CD4-positive, alpha-beta T cell treated with Interleukin-4 for 4 hours (primary cell): ENCODE results near the gene PTPRB.
"Not testable (repeated sequence)": the region's sequence is repeated elsewhere in the genome, so short reads cannot be mapped to it uniquely, and the experiment has no call there.

ENCODE experiments used
- DNase-seq: peaks from one replicate; pipeline ENCODE4 v3.0.0-alpha.2; 2020

Gene PTPRB

DNA sequence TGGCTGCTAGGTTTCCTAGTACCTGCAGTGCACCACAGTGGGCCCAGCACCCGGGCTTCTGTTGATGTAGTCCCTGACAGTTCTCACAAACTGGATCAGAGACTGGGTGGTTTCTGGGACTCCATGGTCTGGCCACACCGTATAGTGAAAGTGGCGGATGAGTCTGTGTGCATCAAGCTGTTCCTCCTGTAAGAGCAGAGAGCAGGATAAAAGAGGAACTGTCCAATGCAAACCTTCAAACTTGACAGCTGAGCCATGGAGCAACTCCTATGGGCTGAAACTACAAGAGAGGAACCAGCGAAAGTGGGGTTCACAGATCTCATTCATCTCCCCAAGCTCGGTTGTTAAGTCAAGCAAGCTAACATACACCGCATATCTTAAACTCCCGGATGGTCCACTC lies 102.8 kb downstream of the PTPRB start:
- DNase-seq: no peak

DNA sequence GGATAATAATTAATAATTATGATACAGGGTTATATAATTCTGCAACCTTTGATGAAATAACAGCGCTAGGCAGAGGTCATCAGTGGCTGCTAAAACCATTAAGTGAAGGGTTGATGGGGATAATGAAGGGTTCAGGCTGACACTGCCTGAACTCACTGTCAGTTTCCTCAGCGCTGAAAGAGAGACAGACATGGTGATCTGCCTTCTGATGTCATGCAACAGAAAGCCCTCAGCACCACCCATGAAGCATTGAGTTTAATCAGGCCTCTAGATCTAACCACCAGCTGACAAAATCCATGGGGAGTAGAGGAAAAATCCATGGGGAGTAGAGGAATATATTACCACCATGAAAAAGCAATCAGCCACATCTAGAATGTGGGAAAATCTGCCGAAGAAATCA lies 107.6 kb downstream of the PTPRB start:
- no peak for DNase-seq

DNA sequence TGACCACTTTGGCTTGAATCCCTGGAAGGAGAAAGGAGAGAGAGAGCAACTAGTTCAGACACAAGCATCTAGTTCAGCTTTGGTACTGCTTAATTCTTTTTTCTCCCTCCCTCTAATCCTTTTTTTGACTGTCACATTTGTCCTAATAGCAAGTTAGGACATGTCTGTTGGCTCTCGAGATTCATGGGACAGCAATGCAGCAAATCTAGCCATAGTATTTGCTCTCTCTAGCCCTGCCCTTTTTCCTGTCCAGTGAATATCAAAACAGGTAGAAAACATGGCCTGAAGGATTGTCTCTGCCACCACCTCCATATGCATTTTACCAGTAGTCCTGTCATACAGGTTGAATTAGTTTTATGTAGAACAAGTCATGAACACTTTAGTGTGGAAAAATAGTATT lies 116.4 kb downstream of the PTPRB start:
- DNase-seq: no peak

DNA sequence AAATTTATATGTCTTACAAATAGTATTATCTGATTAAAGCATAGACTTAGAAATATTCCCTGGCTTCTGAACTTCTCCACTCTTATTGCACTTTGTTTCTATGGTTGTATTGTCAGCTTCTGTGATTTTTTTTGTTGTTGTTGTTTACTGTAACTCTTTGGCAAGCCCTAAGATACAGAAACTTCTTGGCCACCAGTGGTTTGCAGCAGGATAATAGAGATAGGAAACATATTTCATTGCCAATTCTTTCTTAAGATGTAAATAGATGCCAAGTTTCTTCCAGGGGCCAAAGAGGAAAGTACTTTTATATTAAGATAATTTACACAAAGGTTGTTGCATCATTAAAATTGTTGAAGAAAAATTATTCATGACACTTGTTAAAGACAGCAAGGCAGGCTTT lies 123.8 kb downstream of the PTPRB start:
- no peak for DNase-seq

DNA sequence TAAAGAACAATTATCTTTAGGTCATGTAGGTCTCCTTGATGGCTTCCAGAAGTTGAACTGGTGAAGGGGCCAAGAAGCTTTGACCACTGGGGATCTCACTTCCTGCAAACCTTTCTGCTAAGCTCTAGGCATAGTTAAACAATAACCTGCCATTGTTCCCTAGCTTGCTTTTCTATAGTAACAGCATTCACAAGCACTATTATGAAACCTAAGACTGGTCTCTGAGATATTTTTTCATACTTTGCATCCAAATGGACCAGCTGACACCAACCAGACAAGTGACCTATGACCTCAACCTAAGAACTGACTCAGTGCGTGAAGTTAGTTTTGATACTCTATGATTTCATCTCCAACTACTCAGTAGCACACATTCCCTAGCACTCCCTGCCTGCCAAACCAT lies 129.1 kb downstream of the PTPRB start:
- no peak for DNase-seq

DNA sequence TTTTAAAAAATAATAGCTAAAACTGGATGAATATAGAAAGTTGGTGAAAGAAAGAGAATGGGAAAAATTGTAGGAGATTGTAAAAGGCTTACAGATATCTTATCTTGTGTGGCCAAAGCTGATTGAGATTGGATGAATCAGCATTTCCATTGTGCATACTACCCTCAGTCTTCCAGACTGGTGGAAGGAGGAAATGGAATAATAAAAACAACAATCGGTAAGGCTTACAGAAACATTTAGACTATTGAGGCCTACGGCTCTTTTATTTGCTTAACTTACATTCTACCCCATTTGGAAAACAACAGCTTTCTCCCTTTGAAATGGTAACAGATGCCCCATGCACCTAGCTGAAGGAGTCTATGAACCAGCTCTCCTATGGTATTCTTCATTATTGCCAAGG lies 129.8 kb downstream of the PTPRB start:
- no peak for DNase-seq

DNA sequence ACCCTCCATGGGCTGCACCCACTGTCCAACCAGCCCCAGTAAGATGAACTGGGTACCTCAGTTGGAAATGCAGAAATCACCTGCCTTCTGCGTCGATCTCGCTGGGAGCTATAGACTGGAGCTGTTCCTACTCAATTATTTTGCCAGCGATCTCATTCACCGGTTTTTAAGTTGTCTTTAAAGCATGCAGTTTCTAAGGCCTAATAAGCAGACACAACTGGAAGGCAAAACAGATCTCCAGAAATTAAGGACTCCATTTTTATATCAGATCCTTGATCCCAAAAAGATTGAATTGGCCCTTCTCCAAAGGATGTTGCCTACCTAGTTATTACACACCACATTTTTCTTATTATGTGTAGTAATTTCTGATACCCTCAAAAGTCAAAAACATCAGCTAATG lies 139.7 kb downstream of the PTPRB start:
- DNase-seq: no peak

DNA sequence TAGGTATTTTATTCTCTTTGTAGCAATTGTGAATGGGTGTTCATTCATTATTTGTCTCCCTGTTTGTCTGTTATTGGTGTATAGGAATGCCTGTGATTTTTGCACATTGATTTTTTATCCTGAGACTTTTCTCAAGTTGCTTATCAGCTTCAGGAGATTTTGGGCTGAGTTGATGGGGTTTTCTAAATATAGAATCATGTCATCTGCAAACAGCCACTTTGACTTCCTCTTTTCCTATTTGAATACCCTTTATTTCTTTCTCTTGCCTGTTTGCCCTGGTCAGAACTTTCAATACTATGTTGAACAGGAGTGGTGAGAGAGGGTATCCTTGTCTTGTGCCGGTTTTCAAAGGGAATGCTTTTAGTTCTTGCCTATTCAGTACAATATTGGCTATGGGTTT lies 144.3 kb downstream of the PTPRB start:
- not testable (repeated sequence) for DNase-seq

DNA sequence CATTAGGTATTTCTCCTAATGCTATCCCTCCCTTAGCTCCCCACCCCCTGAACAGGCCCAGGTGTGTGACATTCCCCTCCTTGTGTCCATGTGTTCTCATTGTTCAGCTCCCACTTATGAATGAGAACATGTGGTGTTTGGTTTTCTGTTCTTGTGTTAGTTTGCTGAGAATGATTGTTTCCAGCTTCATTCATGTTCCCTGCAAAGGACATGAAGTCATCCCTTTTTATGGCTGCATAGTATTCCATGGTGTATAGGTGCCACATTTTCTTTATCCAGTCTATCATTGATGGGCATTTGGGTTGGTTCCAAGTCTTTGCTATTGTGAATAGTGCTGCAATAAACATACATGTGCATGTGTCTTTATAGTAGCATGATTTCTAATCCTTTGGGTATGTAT lies 146.3 kb downstream of the PTPRB start:
- DNase-seq: not testable (repeated sequence)

DNA sequence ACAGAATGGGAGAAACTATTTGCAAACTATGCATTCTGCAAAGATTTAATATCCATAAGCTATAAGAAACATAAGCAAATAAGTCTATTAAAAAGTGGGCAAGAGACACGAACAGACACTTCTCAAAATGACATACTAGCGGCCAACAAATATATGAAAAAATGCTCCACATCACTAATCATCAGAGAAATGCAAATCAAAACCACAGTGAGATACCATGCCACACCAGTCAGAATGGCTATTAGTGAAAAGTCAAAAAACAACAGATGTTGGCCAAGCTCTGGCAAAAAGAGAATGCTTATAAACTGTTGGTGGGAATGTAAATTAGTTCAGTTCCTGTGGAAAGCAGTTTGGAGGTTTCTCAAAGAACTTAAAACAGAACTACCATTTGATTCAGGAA lies 149.8 kb downstream of the PTPRB start:
- DNase-seq: no peak

DNA sequence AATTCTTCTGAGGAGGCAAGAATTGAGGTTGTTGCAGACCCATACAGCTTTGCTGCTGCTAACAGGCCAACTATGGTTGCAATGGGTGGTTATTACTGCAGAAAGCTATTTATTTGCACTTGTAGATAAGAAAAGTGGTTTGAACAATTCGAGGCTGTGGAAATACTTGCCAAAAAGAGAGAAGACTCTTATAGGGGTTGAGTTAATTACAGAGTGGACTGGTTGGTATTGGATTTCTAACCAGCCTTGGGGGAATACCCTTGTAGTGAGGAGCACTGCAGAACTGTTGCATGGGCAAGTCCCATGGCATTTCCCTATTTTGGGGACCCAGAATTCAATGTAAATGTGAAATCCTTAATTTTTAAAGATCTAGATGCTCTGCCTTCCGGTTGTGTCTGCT lies 150.6 kb downstream of the PTPRB start:
- DNase-seq: no peak

DNA sequence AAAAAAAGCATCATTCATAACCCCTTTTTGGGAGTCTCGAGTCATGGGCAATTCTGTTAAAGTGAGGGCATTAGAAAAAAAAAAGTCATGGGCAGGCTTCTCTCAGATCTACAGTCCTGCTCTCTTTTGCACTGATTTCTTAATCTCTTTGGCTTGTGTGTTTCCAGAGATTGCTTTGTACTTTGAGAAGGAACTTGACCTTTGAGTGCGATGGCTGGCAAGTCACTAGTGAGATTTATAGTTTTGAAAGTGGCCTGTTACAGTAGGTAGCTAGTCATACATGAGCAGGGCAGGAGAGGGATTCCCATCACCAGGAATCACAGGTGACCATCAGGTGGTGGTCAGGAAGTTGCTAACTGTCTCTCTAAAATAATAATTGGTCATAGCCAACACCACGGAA lies 151.5 kb downstream of the PTPRB start:
- DNase-seq: no peak

DNA sequence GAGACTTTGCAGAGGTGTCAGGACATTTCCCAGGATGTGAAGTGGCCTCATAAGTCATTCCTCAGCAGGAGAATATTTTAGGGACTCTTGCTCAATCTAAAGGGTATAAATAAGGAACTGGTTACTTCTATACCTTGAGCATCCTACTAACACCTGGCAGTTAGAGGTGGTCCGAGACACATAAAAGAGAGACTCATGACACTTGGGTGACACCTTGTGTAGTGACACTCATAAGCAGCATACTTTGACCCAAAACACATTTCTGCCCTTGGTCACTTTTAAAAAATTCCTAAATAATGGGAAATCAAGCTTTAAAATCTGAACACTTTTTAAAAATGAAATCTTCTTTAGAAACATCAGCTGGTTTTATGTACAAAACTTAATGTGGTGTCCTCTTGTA lies 152.8 kb downstream of the PTPRB start:
- DNase-seq: no peak

DNA sequence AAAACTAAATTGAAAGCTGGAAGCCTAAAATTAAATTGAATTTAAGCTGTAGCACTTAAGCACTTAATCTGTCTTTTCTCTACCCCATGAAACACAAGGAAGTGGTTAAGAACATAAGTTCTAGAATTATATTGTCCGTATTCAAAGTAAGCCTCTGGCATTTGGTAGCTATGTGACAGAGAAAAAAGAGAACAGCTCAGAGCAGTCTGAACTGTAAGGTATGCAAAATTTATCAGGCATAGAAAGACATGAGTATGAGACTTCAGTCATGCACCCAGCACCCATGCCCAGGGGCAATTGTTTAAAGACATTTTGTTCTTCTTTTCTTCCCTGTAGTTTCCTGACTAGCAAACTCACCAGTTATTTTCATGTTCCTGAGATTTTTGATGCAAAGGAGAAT lies 154.5 kb downstream of the PTPRB start:
- no peak for DNase-seq

DNA sequence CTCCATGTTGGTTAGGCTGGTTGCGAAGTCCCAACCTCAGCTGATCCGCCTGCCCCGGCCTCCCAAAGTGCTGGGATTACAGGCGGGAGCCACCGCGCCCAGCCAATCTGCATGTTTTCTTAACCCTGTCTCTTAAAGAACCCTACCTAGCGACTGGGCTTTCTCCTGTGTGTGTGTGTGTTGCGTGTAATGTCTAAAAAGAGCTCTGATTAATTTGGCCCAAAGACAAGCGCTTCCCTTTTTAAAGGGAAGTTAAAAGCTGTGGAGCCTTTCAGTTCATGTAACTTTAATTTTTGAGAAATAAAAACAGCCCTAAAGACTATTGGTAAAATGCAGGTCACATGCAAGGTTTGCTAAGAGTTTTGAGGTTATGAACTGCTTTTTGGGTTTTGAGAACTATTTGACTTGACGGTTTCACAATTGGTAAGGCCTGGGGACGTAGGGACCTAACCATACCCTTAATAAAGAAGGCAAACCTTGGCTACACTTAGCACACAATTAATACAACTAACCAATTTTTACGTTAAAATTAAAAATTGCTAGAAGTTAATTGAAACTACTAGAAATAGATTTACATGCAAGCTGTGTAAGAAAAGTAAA lies 167.9 kb downstream of the PTPRB start:
- DNase-seq: no peak

DNA sequence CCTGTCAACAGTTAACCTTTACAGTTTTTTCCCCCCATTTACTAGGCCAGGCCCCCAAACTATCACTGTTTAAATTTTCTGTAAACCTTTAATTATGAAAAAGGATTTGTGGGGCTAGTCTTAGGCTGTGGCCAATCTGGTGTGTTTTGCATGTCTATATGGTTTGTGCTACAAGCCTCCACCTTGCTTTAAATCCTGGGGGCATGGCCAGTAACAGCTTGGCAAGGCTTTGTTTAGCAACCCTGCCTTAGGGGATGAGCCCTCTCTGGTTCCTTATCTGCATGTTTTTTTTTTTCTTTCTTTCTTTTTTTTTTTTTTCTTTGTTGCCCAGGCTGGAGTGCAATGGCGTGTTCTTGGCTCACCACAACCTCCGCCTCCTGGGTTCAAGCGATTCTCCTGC lies 168.5 kb downstream of the PTPRB start:
- DNase-seq: no peak

DNA sequence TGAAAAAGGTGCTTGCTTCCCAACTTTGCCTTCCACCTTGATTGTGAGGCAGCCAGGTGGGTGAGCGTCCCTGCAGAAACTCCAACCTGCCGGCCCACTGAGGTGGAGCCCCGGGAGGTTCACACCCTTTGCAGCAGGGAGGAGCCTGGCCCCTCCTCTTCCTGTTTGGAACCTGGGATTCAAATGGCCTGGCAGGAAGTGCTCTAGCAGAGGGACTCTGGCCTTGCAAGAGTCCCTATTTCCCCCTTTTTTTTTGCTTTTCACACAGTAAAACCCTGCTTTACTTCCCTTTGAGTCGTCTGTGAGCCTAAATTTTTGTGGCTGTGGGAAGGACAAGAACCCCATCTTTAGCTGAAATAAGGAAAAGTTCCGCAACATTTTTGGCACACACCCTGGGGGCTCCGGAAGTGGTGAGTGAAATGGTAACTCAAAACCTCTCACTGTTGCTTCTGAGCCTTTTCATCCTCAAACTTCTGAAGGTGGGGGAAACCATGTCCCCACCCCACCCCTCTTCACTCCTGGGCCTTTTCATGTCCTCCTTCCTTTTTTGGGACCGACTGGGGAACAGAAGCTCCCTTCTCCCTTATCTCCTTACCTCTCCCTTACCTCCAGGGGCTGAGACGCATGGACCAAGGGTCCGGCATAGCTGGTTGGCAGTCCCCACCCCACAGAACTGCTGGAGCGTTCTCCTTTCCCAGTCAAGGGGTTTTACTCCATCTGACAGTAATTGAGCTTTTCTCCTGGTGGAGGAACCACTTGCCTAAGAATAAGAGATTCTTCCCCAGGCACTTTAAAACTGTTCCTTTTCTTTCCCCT lies 169.1 kb downstream of the PTPRB start:
- no peak for DNase-seq

DNA sequence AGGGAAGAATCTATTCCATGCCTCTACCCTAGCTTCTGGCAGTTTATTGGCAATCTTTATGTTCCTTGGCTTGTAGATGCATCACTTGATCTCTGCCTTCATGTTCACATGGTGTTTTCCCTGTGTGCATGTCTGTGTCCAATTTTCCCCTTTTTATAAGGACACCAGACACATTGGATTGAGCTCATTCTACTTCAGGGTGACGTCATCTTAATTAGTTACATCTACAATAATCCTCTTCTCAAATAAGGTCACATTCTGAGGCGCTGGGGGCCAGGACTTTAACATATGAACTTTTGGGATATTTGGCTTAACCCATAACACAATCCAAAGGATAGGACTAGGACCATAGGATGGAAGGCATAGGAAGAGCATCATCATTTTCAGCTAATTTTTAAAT lies 169.8 kb downstream of the PTPRB start:
- DNase-seq: no peak

DNA sequence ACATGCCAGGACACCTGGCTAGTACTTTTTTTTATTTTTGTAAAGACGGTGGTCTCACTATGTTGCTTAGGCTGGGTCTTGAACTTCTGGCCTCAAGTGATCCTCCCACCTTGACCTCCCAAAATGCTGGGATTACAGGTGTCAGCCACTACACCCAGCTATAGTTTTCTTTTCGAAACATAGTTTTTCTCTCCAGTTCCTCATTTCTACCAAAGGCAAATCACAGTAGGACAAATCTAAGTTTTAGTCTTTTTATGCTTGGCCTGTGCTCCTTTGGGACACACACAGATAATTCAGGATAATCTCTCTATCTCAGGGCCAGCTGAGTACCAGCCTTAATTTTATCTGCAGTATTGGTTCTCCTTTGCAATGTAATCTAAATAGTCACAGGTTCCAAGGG lies 170.5 kb downstream of the PTPRB start:
- DNase-seq: no peak
